ENCODE measurements around the gene DNAH17.

DNAH17 gene

DNA sequence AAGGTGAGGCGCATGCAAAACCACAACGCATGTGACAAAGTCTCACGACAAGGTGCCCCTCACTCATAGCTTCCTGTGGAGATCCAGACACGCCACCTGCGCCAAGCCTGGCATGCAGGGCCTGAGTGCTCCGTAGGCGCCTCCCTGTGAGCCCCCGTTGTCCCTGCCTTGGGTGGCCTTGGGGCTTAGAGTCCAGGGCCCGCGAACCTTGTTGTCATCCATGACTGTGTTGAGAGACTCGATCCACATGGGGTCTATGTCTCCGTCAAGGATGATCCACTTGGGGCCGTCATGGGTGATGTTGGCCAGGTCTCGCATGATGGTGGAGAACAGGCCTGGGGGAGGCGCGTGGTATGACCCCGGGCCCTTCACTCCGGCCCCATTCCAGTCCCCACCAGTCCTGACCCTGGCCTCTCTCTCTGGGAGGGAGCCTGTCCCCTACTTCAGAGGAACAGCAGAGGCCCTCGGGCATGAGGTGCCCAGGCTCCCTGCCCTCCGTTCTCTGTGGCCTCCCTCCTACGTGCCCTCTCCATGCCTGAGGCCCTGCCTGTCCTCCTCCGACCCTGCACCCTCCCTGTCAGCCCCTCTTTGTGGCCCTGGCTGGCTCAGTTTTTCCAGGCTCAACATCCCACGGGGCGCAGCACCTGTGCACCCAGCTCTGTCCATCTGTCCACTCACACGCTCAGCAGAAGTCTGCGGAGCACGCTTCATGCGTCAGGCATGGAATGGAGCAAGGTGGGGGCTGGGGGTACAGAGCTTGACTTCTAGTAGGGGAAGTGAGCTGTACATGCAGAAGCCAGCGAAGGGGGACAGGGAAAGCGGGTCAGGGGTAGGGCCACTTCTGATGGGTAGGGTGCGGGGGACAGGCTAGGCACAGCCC, 85.7 kb downstream of the DNAH17 start:
- intact Hi-C loops (cut with DNase I) = loop anchor here (10.0 kb wide), 1 partner anchor 303 kb away; no protein-coding TSS in a partner anchor
- no peak for DNase-seq

DNA sequence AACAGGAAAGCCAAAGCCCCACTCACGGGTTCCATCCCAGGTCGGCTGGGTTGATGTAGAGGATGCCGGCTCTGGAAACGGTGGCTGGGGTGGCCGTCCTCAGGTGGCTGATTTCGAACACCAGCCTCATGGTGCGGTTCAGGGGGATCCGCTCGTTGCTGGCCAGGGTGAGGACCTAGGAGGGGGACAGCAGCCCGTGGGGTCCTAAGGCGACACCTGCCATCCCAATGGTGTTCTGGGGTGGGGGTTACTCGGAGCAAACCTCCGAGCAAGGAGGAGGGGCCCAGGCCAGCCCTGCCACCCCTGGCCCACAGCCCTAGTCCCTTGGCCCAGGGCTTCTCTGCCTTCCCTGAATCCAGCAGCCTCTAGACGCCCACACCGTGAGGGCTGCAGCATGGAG, 86.5 kb downstream of the DNAH17 start:
- intact Hi-C loops (cut with DNase I) = loop anchor here (10.0 kb wide), 1 partner anchor 304 kb away; no protein-coding TSS in a partner anchor

GRCh38 chr17:78490156-78490555, 87.0 kb downstream of the DNAH17 start:
- intact Hi-C loops (cut with DNase I) = loop anchor here (10.0 kb wide), 1 partner anchor 305 kb away; no protein-coding TSS in a partner anchor
- DNase-seq = no peak

More for the DNA sequence above, 86.5 kb downstream of the DNAH17 start:
- DNase-seq = no peak

- peak in 25 of 42 donors; percentile 11 to 68 (median 37) for DNase-seq
- intact Hi-C loops (cut with DNase I) = no loop called here
Measured at GRCh38 chr17:78488867-78489634, 88.1 kb downstream of the DNAH17 start.

- intact Hi-C loops (cut with DNase I) = no loop called here
- no peak for DNase-seq
Measured at GRCh38 chr17:78488156-78488555, 89.0 kb downstream of the DNAH17 start.

DNA sequence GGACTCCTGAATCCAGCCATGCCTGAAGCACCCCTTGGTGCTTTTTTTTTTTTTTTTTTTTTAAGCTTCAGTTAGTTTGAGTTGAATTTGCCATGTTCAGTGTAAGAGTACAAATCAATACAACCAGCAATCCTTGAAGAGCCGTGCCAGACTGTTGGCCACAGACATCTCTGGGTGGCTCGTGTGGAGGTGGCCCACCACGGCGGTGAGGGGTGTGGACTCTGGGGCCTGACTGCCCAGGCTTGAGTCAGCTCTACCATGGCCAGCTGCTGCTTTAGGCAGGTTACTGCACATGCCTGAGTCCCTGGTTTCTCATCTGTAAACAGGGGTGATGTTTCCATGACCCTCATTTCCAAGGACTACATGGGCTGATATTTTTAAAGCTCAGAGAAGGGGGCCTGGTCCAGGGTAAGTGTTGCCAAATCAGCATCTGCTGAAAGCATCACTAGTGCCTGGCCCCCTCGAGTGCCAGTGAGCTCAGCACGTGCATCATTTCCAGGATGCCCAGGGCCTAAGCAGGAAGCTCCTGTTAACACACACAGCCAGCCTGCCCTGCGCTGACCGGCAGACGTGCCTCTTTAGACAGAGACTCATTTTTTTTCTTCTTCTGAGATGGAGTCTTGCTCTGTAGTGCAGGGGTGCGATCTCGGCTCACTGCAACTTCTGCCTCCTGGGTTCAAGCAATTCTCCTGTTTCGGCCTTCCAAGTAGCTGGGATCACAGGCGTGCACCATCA, 90.1 kb downstream of the DNAH17 start:
- DNase-seq = no peak
- intact Hi-C loops (cut with DNase I) = no loop called here

DNA sequence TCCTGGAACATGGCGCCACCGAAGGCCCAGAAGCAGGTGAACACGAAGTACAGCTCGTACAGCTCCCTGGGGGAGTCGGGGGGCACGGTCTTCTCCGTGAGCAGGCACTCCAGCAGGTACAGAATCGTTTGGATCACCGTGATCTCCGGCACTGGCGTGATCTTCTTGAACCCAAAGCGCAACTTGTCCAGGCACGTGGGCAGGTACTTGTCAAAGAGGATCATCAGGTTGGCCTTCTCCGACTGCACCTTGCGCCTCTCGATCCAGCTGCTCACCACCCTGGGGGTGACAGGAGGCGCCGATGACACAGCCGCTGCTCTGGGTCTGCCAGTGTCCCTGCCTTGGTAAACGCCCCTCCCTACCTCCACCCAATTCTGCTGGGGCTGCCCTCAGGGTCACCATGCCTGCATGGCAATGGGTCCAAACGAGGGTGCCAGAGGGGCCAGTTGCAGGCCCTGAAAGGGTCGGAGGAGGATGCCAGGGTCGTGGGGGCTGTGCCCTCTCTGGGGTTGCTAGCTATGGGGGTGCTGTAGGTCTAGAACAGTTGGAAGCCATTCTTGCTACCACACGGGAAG, 90.9 kb downstream of the DNAH17 start:
- intact Hi-C loops (cut with DNase I) = no loop called here
- DNase-seq = no peak

- intact Hi-C loops (cut with DNase I) = no loop called here
- no peak for DNase-seq
Measured at GRCh38 chr17:78485290-78486168, 91.7 kb downstream of the DNAH17 start.

GRCh38 chr17:78484271-78485246, 92.6 kb downstream of the DNAH17 start:
- intact Hi-C loops (cut with DNase I) = no loop called here
- peak in 34 of 42 donors; percentile 22 to 83 (median 56) for DNase-seq

- intact Hi-C loops (cut with DNase I) = no loop called here
- no peak for DNase-seq
Measured at GRCh38 chr17:78479369-78479768, 97.8 kb downstream of the DNAH17 start.

- intact Hi-C loops (cut with DNase I) = no loop called here
- DNase-seq = no peak
Measured at GRCh38 chr17:78478757-78479297, 98.4 kb downstream of the DNAH17 start.

DNA sequence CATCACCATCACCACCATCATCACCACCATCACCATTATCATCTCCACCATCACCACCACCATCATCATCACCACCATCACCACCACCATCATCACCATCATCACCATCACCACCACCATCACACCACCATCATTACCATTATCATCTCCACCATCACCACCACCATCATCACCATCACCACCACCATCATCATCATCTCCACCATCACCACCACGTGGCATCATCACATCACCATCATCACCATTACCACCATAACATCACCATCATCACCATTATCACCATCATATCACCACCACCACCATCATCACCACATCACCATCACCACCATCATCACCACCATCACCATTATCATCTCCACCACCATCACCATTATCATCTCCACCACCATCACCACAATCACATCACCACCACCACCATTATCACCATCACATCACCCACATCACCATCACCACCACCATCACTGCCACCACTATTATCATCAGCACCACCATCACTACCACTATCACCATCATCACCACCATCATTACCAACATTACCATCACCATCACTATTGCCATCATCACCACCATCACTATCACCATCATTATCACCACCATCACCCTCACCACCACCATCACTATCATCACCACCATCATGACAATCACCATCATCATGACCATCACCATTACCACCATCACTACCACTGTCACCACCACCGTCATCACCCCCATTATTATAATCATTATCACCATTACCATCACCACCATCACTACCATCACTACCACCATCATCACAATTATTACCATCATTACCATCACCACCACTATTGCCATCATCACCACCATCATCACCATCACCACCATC, 99.1 kb downstream of the DNAH17 start:
- DNase-seq = no peak
- intact Hi-C loops (cut with DNase I) = no loop called here

GRCh38 chr17:78476973-78477372, 100.2 kb downstream of the DNAH17 start:
- intact Hi-C loops (cut with DNase I) = no loop called here
- no peak for DNase-seq

DNA sequence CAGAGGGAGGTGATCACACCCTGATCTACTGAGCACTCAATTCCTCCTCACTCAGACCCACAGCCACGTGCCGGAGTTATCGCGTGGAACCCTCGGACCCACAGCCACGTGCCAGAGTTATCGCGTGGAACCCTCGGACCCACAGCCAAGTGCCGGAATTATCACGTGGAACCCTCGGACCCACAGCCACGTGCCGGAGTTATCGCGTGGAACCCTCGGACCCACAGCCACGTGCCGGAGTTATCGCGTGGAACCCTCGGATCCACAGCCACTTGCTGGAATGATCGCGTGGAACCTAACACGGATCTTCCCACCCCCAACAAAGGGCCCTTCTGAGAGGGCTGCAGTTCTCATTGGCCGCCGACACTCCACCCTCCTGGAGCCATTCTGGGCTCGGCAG, 101.0 kb downstream of the DNAH17 start:
- DNase-seq = no peak
- intact Hi-C loops (cut with DNase I) = no loop called here

- no peak for DNase-seq
- intact Hi-C loops (cut with DNase I) = no loop called here
Measured at GRCh38 chr17:78475211-78475610, 102.0 kb downstream of the DNAH17 start.
